Activated effector memory CD4-positive, alpha-beta T cell treated with Interleukin-2 at 50 U/mL for 16 hours (primary cell): ENCODE measurements around the gene TMEM219.
"Not testable (repeated sequence)": the region's sequence is repeated elsewhere in the genome, so short reads cannot be mapped to it uniquely, and the experiment has no call there.

ENCODE experiments used
- DNase-seq: peaks from one replicate; pipeline ENCODE4 v3.0.0-alpha.2; 2020

TMEM219 gene

DNA sequence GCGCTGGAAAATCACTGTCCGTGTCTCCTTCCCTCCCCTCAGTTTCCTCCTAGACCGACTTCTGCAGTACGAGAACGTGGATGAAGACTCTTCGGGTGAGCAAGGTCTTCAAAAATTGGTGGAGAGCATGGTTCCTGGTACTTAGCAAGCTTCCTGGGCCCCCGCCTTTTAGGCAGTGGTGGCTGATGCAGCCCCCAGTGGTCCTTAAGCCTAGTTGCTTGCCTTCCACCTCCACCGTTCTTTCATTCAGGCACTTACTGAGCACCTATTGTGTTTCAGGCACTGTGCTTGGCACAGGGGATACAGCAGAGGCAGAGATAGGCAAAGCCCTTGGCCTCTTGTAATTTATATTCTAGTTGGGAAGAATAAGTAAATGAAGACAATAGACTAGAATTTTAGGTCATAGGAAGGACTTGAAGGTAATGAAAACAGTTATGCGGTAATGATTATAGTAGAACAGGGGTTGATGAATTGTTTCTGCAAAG is 34.9 kb downstream of the TMEM219 start:
- DNase-seq, result no peak

DNA sequence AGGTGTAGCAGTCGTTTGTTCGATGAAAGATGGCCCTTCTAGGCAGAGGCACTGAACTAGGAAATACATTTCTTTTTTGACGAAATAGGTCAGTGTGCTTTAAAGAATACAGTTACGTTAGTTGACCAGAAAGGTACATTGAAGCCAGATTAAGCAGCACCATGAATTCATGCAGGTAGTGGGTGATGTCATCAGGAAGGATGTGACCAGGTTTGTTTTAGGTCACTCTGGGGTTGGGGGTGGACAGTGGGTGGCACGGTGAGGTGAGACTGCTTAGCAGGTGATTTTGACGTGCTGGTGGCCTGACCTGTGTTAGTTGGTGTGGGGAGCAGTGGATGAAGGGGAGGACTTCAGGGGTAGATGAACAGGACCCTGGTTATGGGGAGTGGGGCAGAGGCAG is 37.7 kb downstream of the TMEM219 start:
- no peak for DNase-seq

DNA sequence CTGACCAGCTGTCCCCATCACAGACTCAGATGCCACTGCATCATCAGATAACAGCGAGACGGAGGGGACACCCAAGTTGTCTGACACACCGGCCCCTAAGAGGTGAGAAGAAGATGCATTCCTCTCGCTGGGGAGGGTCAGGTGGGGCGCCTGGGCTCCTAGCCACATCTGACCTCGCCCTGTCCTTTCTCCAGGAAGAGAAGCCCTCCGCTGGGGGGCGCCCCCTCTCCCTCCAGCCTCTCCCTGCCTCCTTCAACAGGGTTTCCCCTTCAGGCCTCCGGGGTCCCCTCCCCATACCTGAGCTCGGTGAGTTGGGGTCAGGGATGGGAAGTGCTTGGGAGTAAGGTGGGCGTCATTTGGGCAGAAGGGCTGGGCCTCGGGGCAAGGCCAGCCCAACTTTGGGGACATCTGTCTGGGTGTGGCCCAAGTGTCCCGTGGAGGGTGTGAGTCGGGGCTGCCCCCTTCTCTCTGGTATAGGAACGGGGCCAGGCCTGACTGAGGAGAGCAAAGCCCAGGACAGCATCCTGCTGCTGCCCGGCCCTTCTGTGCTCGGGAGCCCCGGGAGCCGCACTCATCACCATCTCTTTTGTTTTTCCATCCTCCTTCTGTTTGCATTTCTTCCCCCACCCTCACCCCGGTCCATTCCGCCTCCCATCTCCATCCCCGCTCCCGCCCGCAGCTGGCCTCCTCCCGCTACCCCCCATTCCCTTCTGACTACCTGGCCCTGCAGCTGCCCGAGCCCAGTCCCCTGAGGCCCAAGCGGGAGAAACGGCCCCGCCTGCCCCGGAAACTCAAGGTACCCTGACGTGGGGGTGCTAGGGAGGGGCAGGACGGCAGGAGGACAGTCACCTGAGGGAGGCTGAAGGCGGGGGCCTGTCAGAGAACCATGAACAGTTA is 39.1 kb downstream of the TMEM219 start:
- no peak for DNase-seq

DNA sequence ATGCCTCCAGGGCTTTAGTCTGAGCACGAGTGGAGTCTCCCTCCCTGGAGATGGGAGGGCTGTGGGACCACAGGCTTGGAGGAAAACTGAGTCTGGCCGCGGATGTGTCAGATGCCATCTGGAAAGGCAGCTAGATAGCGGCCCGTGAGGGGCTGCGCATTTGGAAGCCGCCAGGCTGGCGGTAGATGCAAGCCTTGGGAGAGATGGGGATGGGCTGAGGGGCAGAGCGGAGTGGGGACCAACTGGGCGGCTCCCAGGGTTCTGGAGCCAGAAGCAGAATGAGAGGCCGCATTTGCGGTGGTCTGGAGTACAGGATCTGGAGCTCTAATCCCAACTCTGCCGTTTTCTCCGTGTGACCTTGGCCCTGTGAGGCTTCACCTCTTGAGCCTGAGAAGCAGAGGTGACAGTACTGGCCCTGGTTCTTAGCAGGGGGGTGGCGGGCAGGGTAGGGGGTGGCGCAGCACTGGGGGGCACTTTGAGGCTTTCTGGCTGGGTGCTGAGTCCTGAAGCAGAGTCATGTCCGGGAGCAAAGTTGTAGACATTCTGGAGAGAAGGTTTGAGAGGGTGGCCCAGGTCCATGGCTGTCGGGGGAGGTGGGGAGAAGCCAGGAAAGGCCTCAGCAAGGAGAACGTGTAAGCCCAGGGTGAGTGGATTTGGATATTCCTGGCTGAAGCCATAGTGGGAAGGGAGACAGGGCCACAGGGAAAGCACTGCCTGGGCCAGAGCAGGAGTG is 40.9 kb downstream of the TMEM219 start:
- DNase-seq, result no peak

DNA sequence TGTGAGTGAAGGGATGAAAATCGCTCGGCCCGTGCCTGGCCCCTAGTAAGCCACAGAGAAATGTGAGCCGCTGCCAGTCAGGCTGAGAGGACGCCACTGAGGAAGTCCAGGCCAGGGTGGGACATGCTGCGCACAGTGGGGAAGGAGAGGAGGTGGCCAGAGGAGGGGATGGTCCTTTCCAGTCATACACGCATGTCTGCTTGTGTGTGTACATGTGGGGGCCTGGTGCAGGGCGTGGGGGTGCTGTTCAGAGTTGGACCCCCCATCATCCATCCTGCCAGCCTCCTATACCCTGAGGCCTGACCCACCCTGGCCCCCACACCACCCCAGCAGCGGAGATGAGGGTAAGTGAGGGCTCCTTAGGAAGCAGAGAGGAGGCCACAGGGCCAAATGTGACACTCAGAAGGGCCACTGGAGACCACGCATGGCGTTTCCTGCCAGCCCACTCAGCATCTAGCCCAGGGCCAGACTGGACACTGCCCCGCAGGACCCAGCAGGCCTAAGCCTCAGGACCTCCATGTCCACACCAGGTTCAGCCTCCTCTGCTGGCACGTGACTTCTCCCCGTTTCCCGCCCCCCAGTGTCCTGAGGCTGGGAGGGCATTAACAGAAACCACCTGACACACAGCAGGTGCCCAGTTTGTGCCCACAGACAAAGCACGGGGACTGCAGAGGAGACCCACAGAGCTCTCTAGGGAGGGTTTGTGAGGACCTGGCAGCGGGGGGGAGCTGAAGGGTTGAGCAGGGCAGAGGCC is 42.0 kb downstream of the TMEM219 start:
- DNase-seq, result no peak

DNA sequence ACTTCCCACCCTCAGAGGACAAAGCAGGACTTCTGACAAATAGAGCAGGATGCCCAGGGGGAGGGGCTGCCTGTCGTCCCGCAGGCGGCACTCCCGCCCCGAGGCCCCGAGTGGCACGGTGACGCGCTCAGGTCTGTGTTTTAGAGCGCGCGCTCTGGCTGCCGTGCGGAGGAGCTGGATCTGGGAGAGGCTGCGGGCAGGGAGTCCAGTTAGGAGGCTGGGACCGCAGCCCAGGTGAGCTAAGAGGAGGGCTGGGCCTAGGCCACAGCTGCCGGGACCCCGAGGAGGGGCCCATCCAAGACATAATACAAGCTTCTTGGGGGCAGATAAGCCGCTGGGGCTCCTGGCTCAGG is 42.5 kb downstream of the TMEM219 start:
- no peak for DNase-seq

DNA sequence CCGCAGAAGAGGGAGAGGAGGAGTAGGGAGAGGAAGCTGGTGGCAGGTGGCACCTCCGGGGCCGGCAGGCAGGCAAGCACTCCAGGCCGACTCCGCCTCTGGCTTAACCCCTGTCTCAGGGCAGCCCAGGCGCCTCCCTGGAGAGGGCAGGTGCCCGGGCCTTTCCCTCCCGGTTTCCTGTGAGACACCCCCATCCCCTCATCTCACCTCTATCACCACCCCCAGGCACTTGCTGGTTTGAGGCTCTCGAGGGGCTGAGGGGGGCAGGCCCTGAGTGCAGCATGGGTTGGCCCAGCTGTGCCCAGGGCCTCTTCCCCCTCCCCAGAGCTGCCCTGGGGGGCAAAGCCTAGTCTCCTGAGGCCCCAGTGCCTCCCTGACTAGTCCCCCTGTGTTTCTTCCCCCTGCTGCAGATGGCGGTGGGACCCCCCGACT is 42.9 kb downstream of the TMEM219 start:
- DNase-seq, result no peak

DNA sequence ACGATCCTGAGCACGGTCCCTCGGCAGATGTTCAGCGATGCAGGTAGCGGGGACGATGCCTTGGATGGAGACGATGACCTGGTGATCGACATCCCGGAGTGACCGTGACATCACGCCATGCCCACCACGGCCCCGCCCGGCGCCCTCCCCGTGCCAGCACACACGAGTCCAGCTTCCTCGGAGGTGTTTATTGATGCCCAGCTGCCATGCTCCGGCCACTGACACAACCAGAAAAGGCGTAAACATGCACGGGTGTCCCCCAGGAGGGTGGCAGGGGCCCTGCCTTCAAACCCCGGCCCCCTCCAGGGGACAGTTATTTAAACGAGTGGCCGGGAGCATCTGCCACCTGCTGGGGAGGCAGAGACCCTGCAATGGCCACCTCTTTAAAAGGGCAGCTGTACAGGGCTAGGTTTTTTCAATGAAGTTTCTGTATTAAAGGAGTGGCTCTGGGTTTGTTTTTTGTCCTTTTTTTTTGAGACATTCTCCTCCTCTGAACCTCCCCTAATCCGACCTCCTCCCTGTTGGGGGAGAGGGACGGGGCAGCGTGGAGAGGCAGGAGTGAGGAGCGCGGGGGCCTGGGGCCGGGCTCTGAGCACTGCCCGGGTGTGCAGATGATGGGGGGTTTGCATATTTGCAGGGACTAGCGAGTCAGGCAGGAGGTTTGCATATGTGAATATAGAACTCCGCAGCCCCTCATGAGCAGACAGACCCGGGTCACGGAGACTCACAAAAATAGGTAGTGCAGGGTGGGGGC is 43.6 kb downstream of the TMEM219 start:
- DNase-seq, result no peak

DNA sequence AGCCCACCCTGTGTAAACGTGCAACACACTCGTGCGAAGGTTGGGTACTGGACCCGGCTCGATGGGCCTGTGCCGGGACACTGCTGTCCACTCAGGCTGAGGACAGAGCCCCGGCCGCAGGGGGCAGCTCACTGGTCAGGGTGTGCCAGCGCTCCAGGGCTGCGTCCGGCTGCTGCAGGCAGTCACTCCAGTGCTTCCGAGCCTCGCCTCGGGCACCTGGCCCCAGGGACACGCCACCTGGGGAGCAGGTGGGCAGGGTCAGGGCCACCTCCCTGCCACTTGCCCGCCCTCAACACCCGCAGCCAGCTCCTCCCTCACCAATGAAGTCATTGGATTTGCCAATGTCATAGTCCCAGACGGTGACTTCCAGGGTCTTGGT is 44.2 kb downstream of the TMEM219 start:
- DNase-seq, result no peak

DNA sequence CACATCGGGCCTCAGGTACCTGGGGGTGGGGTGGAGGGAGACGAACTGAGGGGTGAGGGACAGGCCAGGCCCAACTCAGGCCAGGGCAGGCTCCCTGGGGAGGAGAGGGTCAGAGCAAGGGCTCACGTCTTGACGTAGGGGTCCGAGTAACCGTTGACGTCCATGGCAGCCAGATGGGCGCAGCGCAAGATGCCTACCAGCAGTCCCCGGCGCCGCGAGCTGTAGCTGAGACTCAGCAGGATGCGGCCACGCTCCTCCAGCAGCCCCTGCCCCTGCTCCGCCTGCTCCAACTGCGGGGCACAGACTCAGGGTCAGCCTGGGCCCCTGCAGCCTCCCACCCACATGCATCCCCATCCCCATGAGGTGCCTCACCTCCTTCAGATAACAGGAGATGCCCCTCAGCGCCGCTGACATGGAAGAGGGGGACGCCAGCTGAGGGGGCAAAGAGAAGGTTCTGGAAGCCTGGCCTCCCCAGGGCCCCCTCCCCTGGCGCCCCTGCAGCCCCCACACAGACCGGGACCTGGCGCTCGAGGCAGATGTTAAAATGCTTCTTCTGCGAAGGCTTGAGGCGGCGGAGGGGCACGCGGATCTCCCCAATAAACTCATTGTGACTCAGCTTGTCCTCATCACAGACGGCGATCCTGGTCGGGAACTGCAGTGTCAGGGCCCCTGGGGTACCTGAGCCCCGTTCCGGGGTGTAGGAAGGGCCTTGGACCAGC is 44.9 kb downstream of the TMEM219 start:
- DNase-seq, result no peak

DNA sequence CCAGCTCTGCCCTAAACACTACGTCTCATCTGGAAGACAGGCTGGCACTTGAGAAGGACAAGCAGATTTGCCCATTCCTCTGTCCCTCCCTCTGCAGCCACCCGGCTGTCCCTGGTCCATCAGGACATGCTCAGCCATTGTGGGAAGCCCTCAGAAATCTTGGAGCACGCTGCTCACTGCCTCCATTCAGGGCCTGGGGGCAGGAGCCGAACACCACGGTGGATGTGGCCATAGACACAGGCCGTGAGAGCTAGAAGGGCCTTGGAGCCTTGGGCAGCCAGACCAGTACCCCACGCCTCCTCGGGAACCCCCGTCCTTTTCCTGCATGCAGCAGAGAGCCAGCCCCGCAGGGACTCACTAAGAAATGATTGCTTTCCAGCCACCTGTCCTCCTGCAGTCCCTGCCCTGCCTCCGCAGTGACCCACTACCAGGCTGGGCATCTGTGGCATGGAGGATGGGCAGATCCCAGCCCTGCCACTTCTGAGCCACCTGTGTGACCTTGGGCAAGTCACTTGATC is 45.6 kb downstream of the TMEM219 start:
- DNase-seq, result no peak

DNA sequence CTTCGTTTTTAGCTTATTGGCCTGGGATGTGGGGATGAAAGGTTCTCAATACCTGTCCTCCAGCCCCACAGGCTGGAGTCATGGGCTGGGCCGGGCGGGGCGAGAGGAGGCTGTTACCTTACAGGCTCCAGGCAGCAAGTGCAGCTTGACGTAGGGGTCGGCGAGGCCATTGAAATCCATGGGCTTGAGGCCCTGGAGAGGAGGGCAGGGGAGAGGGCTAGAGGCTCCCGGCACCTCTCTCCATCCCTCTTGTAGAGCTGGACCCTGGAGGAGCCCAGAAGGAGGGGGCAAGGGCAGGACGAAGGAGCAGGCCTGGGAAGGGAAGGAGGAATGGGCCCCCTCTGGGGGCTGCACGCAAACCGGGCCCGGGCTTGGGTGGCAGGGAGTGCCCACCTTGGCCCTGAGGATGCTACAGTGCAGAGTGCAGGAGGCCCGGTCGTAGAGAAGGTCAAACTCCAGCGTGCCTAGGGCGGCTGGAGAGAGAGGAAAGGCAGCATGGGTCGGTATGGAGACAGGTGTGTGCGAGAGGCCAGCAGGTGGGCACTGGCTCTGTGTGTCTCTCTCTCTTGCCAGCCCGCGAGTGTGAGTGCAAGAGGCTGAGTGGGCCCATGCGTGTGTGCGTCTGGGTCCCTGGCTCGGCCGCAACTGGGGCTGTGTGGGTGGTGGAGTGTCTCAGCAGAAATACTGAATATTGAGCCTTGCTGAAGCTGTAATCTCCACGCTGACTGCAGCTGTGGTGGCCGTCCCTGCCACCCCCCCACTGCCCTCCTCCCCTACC is 47.4 kb downstream of the TMEM219 start:
- no peak for DNase-seq

DNA sequence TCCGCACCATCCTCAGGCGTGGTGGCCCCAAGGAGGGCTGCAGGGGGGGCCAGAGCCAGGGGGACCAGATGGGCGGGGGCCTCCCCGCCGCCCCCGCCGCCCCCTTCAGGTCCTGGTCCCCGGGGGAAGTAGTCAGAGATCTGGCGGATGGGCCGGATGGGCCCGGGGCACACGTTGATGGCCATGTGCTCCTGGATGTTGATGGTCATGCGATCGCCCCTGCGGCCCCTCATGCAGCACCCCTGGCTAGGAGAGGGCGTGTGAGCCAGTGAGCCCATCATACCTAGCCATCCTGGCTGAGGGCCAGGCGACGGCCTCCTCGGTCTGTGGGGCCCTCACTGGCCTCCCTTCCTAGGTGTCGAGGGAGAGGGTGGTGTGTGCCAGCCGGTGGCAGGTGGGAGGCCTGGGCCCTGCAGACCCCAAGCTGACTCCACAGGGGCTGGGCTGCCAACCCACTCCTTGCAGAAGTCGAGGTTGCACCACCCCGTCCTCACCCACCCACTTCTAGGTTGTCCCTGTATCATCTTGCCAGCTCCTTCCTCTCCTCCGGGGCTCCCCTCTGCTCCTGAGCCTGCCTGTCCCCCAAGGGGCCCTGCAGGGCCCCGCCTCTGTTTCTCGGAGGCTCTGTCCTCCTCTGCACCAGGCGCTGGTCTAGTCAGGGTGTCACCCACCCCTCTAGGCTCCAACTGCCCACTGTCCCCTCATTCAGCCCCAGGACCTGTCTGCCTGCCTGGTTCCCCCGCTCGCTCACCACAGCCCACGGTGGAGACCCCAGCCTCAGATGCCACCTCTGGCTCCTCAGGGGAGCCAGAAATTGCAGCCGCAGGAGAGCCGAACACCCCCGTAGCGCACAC is 48.3 kb downstream of the TMEM219 start:
- no peak for DNase-seq

DNA sequence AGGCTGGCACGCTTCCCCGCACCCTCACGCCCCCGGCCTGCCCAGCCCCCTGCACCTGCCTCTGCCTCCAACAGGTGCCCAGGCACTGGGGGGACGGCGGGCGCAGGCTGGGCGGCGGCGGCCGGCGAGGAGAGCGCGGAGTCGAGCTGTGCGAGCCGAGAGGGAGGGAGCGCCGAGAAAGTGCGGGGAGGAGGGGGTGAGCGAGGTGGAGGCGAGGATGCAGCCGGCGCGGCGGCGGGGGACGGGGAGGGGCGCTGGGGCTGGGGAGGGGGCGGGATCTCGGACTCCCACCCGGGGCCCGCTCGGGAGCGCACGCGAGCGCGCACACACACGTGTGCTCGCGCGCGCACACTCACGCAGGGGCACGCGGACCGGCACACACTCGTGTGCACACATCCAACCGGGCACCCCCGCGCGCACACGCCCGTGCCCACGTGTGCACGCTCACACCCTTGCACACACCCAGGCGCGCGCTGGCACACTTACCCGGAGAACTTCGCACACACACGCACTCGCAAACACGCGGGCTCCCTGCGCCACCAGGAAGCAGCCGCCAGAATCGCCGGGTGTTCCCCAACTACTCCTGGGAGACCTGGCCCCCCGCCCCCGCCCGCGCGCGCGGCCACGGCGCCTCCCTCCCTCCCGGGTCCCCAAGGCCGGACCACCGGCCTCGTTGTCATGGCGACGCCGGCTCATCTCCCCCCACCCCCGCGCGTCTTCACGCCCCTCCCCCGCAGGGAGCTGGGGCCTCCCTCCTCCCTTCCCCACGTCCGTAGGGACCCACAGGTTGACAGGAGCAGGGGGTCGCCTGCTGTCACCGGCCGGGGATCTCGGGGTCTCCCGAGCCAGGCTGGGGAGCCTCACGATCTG is 49.2 kb downstream of the TMEM219 start, which contains the start of gene DOC2A:
Gene DOC2A (minus strand): TSS at position 184 of the 870 bp plus-strand sequence. CDS start 805 bp downstream, outside the sequence.
- no peak for DNase-seq

DNA sequence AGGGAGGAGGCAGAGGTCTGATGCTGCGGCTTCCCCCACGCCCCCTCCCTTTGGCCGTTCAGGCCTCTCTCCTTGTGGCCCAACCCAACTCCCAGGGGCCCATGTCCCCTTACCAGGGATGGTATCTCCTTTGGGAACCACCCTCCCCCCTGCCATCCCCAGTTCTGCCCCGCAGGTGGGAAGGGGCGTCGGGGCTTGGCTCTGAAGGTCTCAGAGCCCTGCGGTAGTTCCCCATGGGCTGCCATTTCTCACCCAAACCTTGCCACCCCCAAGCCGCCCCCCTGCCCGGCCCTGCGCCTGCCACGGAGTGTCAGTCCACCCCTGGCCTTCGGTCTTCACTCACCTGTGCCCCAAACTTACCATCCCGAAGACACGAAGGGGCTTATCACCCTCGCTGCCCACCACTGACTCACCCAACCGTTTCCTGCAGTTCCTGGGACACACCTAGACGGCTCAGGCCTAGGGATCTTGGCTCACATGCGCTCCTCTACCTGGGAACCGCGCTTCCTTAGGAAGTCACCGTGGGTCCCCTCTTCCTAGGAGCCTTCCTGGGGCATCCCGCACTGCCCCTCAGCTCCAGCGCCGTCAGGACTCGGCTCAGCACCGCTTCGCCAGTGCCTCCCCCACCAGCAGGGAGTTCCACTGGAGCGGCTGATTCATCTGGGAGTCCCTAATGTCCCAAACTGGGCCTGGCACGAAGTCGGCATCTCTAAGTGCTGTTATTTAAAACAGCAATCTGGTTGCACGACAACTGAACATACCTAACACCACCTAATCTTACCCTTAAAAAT is 50.0 kb downstream of the TMEM219 start:
- no peak for DNase-seq

DNA sequence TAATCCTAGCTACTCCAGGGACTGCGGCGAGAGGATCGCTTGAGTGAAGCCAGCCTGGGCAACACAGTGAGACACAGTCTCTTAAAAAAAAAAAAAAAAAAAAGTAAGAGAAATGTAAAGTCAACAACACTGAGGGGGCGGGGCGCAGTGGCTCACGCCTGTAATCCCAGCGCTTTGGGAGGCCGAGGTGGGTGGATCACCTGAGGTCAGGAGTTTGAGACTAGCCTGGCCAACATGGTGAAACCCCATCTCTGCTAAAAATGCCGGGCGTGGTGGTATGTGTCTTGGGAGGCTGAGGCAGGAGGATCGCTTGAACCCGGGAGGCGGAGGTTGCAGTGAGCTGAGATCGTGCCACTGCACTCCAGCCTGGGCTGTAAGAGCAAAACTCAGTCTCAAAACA is 50.7 kb downstream of the TMEM219 start:
- DNase-seq, result not testable (repeated sequence)

DNA sequence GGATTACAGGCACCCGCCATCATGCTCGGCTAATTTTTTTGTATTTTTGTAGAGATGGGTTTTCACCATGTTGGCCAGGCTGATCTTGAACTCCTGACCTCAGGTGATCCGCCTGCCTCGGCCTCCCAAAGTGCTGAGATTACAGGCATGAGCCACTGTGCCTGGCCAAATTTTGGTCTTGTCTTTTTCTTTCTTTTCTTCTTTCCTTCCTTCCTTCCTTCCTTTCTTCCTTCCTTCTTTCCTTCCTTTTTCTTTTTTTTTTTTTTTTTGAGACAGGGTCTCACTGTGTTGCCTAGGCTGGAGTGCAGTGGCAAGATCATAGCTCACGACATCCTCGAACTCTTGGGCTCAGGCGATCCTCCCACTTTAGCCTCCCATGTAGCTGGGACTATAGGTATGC is 53.6 kb downstream of the TMEM219 start:
- not testable (repeated sequence) for DNase-seq
